AG10803 (cell line): ENCODE measurements around the gene S100A8.

Experiments used
- DNase-seq: peaks from one replicate; pipeline ENCODE4 v3.0.0; 2010; ENCODE audit warnings: low read depth
- H3K4me3 ChIP-seq: 2 replicates; pipeline ENCODE4 v1.5.1; 2011; ENCODE audit warnings: mild to moderate bottlenecking, low read length, control low read depth
- TF ChIP-seq, protein P1 (sequence below): conservative IDR thresholded peaks from 2 replicates; pipeline ENCODE4 v1.5.1; 2011; ENCODE audit warnings: mild to moderate bottlenecking, low read length, control low read depth, inconsistent platforms

Gene S100A8

DNA sequence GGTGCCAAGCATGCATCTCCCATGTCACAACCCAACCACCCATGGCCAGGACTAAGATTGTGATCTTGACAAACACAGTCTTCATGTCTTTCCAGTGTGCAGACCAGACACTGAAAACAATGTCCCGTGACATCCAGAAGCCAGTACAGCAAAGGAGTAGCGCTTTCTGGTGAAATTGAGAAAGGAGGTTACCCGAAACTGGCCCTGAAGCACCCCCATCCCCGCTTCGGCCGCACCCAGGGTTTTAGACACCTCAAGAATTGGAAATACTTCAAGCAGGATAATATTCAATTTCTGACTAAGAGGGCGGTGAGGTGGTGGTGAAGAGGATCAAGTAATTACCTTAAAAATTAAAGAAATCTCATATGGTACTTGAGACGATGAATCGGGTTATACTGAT is 10.6 kb upstream of the S100A8 start:
- TF ChIP-seq, protein P1, sequence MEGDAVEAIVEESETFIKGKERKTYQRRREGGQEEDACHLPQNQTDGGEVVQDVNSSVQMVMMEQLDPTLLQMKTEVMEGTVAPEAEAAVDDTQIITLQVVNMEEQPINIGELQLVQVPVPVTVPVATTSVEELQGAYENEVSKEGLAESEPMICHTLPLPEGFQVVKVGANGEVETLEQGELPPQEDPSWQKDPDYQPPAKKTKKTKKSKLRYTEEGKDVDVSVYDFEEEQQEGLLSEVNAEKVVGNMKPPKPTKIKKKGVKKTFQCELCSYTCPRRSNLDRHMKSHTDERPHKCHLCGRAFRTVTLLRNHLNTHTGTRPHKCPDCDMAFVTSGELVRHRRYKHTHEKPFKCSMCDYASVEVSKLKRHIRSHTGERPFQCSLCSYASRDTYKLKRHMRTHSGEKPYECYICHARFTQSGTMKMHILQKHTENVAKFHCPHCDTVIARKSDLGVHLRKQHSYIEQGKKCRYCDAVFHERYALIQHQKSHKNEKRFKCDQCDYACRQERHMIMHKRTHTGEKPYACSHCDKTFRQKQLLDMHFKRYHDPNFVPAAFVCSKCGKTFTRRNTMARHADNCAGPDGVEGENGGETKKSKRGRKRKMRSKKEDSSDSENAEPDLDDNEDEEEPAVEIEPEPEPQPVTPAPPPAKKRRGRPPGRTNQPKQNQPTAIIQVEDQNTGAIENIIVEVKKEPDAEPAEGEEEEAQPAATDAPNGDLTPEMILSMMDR = no peak
- no peak overlapping the region for H3K4me3 ChIP-seq
- DNase-seq = no peak

DNA sequence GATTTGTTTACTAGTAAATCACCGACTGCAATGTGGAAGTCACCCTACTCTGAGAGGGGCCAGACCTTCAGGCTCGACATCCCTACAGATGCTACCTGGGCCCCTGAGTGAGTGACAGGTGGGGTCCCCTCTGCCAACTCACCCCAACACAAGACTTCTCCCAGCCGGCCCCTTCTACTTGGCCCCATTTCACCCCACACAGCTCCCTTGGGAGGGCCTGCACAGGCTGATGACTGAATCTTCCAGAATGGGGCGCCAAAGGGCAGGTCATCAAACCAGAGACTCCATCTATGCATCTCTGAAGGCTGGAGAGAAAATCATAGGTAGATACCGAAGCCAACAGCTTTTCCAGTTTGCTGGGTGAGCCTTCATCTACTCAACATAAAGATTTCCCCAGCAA is 9.4 kb upstream of the S100A8 start:
- no peak for DNase-seq
- H3K4me3 ChIP-seq = no peak overlapping the region
- TF ChIP-seq, protein P1 = 0 out of 2 replicates have a peak, but pooled peaks have one; percentile 7

DNA sequence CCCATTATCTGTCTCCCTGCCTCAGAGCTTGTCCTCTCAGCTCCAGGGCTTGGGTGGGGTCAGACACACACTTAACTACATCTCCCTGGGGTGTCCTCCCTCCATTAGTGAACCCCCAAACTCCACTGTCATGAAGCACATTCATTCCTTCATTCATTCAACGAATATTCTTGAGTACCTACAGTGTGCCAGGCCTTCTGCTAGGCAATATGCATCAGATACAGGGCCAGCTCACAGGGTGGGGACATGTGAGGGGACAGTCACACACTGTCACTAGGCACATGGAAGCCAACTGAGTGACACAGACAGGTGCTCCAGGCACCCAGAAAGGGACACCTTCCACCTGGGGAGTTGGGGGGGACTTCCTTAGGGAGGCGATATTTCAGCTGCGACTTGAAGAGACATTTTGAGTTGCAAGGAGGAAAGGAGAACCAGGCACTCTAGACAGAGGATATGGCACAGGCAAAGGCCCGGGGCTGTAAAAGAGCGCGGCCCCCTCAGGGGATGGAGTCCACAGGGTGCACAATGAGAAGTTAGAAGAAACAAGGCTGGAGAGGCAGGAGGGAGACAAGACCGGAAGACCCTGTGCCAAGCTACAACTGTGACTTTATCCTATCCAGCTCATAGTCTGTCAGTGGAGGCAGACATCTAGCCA is 8.7 kb upstream of the S100A8 start:
- TF ChIP-seq, protein P1 = no peak
- no peak overlapping the region for H3K4me3 ChIP-seq
- no peak for DNase-seq

DNA sequence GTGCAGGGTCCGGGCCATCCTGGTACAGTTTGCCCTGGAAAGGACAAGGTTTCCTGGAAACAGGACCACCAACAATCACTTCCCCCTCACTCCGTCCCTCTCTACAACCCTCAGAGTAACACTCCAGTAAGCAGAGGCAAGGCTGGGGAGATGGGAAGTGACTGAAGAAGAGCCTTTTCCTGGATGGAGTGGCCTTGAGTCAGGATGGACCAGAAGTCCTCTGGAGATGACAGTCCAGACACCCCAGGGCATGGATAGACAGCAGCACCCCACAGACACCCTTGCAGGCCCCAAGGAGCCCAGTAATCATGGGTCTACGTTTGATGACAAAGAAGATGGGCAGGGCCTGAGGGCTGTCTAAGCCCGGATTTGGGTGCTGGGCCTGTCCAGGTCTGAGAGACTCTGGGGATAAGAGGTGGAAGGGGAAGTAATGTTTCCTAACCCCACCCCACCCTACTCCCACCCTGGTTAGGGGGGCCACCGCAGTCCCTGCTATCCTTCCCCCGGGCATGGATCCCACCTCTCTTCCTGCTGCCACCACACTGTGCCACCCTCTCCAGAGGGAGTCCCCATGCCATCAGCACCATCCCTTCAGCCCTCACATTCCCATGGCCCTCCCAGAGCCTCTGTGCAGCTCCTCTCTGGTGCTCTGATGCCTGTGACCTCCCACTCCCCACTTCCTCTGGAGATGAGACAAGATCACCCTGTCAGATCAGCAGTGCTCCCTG is 7.2 kb upstream of the S100A8 start:
- DNase-seq = no peak
- H3K4me3 ChIP-seq = no peak overlapping the region
- TF ChIP-seq, protein P1 = no peak

DNA sequence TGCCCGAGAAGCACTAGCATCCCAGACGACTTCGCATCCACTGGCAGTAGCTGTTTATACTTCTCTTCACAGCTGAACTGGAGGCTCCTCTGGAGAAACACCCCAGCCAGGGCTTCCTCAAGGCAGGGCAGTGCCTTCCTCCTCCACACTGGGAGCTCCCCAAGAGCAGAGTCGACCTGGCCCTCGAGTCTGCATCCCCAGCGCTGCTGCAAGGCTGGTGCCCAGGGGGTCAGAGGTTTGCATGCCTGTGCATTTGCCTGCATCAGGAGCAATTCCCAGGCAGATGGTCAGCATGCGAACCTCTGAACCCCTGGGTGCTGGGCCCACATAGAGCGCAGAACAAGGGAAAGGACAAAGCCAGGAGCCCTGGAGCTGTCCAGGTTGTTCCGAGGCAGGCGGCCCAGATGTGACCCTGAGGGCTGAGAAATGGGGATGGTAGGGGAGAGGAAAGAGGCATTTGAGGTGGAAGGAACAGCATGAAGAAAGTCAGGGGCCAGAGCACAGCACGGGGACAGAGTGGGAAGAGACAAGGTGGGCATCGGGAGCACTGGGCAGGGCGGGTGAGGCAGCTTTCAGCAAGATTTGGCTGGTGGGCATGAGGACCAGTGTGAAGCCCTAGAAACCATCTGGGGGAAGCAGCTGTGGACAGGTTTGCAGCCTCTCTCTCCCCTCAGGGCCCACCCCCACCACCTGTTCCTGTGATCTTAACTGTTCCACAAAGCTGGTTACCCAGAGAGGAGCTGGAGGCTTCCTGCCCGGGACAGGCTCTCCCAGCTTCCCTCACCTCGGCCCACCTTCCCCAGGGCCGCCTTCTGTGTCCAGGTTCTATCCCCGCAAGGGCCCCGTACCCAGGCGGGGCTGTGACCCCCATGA is 6.4 kb upstream of the S100A8 start:
- TF ChIP-seq, protein P1 = no peak
- DNase-seq = no peak
- no peak overlapping the region for H3K4me3 ChIP-seq

DNA sequence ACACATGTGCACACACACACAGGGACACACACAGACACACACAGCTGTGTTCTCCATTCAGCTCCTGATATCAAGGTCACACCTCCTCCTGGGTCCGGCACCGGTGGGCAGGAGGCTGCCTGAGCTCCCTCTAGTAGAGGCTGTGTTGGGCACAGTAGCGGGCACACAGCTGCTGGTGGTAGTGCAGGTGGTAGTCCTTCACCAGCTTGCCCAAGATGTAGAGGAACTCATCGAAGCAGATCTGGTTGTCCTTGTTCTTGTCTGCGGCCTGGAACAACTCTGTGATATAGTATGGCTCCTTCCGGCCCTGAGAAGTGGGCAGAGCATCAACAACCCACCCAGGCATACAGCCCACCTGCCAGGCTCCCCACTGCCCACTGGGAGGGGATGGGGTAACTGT is 5.6 kb upstream of the S100A8 start:
- H3K4me3 ChIP-seq = no peak overlapping the region
- TF ChIP-seq, protein P1 = no peak
- DNase-seq = no peak
